IgD-negative memory B cell (primary cell): ENCODE measurements around the gene C9orf72. TPM values are rescaled to one million over a fixed set of nuclear protein-coding genes. Genes with fewer than 3 reads are reported as not detected.

ENCODE experiments used
- H3K27ac Mint-ChIP-seq, 3 donors: one replicate each; pipeline ENCODE4 v1.8.0; 2020 to 2022; ENCODE audit warnings: mild to moderate bottlenecking in 3 of 3, mixed read lengths in 3 of 3, moderate library complexity in 1 of 3
- H3K27me3 Mint-ChIP-seq: one replicate; pipeline ENCODE4 v1.8.0; 2021; ENCODE audit warnings: mixed read lengths
- H3K36me3 Mint-ChIP-seq: one replicate; pipeline ENCODE4 v1.8.0; 2020; ENCODE audit warnings: mild to moderate bottlenecking, mixed read lengths
- H3K4me1 Mint-ChIP-seq, 3 donors: one replicate each; pipeline ENCODE4 v1.8.0; 2020 to 2022; ENCODE audit warnings: mixed read lengths in 3 of 3, mild to moderate bottlenecking in 1 of 3
- H3K4me3 Mint-ChIP-seq, 4 donors: one replicate each; pipeline ENCODE4 v1.8.0; 2020 to 2022; ENCODE audit warnings: mild to moderate bottlenecking in 4 of 4, mixed read lengths in 4 of 4, moderate library complexity in 3 of 4
- H3K9me3 Mint-ChIP-seq, 3 donors: one replicate each; pipeline ENCODE4 v1.8.0; 2020 to 2021; ENCODE audit warnings: mixed read lengths in 3 of 3, mild to moderate bottlenecking in 1 of 3
- polyA plus RNA-seq: library from polyadenylated mRNA; unstranded; fragments of 300-500 nt; fragmentation: Illumina TruSeq; gene quantifications from one replicate; pipeline ENCODE4 v1.2.3, GENCODE V29; 2021

Gene C9orf72
- polyA plus RNA-seq, 1 donor from 2014 or later: 15.3 TPM

DNA sequence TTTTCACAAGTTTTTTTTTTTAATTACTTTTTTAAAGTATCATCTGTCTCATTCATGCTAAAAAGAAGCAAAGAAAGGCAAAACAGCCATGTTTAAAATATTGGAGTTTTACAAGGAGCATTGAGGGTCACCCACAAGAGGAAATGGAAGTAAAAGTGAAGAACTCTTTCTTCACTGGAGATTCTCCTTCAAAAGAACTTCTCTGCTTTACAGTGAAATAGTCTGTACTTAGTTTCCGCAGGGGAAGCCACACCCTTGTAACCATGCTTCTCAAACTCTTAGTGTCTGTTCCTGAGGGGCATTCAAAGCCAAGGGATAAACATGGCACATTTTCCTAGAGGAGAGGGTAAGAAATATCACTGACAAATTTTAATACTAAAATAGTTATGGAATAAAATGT is 8.6 kb downstream of the C9orf72 start:
- peak overlapping the region in 3 of 4 donors; percentile 23 to 73 (median 63) for H3K4me3 Mint-ChIP-seq
- peak overlapping the region; percentile 36 to 89 (median 38) for H3K27ac Mint-ChIP-seq

GRCh38 chr9:27563738-27564430 is 9.4 kb downstream of the C9orf72 start:
- Mint-ChIP-seq H3K27me3 (no peaks in the 10 kb centered on the region), H3K4me1 (peaks cover 16 to 31% (median 29%) of the 10 kb centered on the region in 3 donors), H3K36me3 (no peaks in the 10 kb centered on the region), H3K4me3 (peak overlapping the region in 3 of 4 donors; percentile 30 to 73 (median 67)), H3K9me3 (no peaks in the 10 kb centered on the region), H3K27ac (peak overlapping the region; percentile 36 to 89 (median 38))

More for the DNA sequence above, 8.6 kb downstream of the C9orf72 start:
- no peaks in the 10 kb centered on the region for H3K27me3 Mint-ChIP-seq
- no peaks in the 10 kb centered on the region for H3K36me3 Mint-ChIP-seq
- no peaks in the 10 kb centered on the region for H3K9me3 Mint-ChIP-seq
- H3K4me1 Mint-ChIP-seq: peaks cover 16 to 31% (median 29%) of the 10 kb centered on the region in 3 donors

- Mint-ChIP-seq H3K27me3 (no peaks in the 10 kb centered on the region), H3K36me3 (peaks cover 2% of the 10 kb centered on the region), H3K4me3 (peak overlapping the region in 1 of 4 donors; percentile 0), H3K27ac (no peak overlapping the region), H3K4me1 (peaks cover 15 to 28% (median 27%) of the 10 kb centered on the region in 3 donors), H3K9me3 (no peaks in the 10 kb centered on the region)
These were observed 11.6 kb downstream of the C9orf72 start for GRCh38 chr9:27561685-27562084.

DNA sequence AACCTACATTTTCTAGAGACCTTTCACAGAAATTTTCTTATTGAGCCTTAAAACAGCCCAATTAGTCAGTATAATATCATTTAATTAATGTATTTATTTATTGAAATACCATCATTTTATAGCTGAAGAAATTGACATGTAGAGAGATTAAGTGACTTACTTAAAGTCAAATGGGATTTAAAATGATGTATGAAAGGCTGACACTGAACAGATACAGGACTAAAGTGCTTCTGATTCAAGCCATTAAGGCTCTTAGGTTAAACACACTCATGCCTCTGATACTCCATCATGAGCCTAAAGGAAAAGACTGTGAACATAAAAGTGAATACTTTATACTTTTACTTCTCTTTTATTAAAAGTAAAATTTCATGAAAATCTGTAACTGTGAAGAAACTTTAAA is 12.8 kb downstream of the C9orf72 start:
- Mint-ChIP-seq H3K4me1 (peaks cover 12 to 24% (median 22%) of the 10 kb centered on the region in 3 donors), H3K27me3 (no peaks in the 10 kb centered on the region), H3K9me3 (no peaks in the 10 kb centered on the region), H3K4me3 (no peak overlapping the region), H3K36me3 (peaks cover 2% of the 10 kb centered on the region), H3K27ac (no peak overlapping the region)

DNA sequence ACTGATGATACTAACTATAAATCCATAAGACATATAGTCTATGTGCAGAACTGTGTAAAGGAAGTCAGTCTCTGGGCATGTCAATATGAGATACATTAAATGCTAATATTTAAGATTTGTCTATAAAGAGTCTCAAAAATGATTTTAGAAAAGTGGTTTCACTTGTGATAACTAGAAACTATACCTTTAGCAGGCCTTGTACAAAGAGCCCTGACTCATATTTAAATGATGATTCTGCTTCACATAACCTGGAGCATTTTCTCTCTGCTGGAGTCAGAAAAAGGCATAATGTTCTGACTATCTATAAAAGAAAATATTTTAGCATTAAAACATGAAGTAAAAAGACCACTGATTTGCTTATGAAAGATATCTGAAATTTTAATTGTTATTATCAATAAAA is 15.0 kb downstream of the C9orf72 start:
- peaks cover 6% of the 10 kb centered on the region for H3K36me3 Mint-ChIP-seq
- H3K4me1 Mint-ChIP-seq: peaks cover under 1 to 6% (median 5%) of the 10 kb centered on the region in 3 donors
- H3K27me3 Mint-ChIP-seq: no peaks in the 10 kb centered on the region
- H3K9me3 Mint-ChIP-seq: no peaks in the 10 kb centered on the region
- H3K4me3 Mint-ChIP-seq: no peak overlapping the region
- no peak overlapping the region for H3K27ac Mint-ChIP-seq

- Mint-ChIP-seq H3K4me1 (peaks cover 1 to 2% (median 2%) of the 10 kb centered on the region in 3 donors), H3K27me3 (no peaks in the 10 kb centered on the region), H3K9me3 (no peaks in the 10 kb centered on the region), H3K4me3 (no peak overlapping the region), H3K36me3 (peaks cover 6% of the 10 kb centered on the region), H3K27ac (no peak overlapping the region)
These were observed 16.8 kb downstream of the C9orf72 start for GRCh38 chr9:27556470-27556869.

GRCh38 chr9:27554712-27555111 is 18.6 kb downstream of the C9orf72 start:
- Mint-ChIP-seq H3K27me3 (no peaks in the 10 kb centered on the region), H3K4me3 (no peak overlapping the region), H3K9me3 (no peaks in the 10 kb centered on the region), H3K4me1 (peaks cover 0 to 2% (median 0%) of the 10 kb centered on the region in 3 donors), H3K36me3 (peaks cover 6% of the 10 kb centered on the region), H3K27ac (no peak overlapping the region)

DNA sequence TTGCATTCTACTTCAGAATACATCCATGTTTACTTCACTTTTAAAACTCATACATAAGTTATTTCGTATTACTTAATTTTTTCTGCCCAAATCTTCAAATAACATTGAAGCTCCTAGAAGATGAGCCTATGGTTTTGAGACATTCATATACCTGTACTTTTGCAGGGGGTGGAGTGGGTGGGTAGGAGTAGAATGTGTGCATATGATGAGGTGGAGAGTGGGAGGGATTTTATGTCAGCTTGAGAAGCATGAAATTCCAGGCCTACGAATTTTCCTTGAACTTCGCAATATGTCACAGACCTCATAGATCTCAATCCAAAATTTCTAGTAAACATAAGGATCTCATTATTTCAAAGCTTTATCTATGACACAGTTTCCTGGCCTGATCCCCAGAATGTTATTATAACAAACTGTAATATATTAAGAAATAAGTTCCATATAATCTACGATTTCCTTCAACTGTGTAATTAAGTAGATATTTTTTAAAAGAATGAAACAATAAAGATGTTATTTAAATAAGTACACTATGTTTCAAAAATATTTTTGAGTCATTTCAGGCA is 24.0 kb downstream of the C9orf72 start:
- Mint-ChIP-seq H3K4me1 (peaks cover 0 to 2% (median 0%) of the 10 kb centered on the region in 3 donors), H3K4me3 (no peak overlapping the region), H3K27me3 (no peaks in the 10 kb centered on the region), H3K36me3 (peaks cover 8% of the 10 kb centered on the region), H3K9me3 (no peaks in the 10 kb centered on the region), H3K27ac (no peak overlapping the region)

DNA sequence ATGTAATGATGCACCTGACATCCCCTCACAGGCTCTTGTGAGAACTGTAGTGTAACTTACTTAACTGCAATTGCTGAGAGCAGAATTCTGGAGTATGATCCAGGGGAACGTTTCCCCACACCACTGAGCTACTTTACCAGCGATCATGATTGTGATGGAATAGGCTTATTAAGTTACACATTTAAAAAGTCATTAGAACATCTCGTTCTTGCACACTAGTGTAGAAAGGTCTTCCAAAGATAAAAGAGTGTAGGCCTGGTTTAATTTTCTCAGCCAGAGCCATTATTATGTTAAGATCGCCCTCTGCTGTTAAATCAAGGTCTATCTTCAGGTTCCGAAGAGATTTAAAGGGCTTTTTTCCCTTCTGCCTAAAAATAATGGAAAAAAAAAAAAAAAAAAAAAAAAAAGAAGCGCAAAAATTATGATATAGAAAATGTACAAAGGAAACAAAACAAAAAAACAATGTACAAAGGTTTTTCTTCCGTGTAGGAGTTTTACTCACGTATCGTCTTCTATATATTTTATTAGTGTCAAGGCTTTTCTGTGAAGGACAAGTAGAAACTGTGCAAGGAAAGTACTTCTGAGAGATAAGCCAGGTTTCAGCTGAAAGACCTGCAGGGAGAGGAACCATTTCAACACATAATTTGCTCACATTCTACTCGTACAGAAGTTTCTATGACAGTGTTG is 25.1 kb downstream of the C9orf72 start:
- Mint-ChIP-seq H3K27me3 (no peaks in the 10 kb centered on the region), H3K27ac (no peak overlapping the region), H3K4me1 (peaks cover 0 to under 1% (median 0%) of the 10 kb centered on the region in 3 donors), H3K9me3 (no peaks in the 10 kb centered on the region), H3K36me3 (peaks cover 7% of the 10 kb centered on the region), H3K4me3 (no peak overlapping the region)

GRCh38 chr9:27545471-27545870 is 27.8 kb downstream of the C9orf72 start:
- Mint-ChIP-seq H3K36me3 (peaks cover 7% of the 10 kb centered on the region), H3K4me3 (no peak overlapping the region), H3K27me3 (no peaks in the 10 kb centered on the region), H3K27ac (no peak overlapping the region), H3K4me1 (no peaks in the 10 kb centered on the region), H3K9me3 (no peaks in the 10 kb centered on the region)

DNA sequence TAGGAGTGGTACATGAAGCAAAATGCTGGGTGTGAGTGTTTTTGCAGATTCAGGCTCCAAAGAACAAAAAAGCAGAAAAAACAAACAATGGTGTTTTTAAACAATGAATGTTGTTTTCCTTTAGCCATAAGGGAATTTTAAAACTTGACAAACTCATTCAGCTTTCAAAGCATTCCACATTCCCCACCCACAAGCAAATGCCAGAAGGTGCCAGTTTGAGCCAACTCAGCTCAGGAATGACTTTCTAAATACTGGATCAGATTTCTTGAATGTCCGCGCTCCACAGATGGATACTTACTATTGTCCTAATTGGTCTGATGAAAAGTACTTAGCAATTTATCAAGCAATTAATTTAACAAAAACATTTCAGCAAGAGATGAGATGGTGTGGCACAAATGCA is 30.8 kb downstream of the C9orf72 start:
- Mint-ChIP-seq H3K4me1 (peaks cover 0 to 3% (median 0%) of the 10 kb centered on the region in 3 donors), H3K27me3 (no peaks in the 10 kb centered on the region), H3K36me3 (peaks cover 4% of the 10 kb centered on the region), H3K4me3 (no peak overlapping the region), H3K9me3 (no peaks in the 10 kb centered on the region), H3K27ac (no peak overlapping the region)

- no peaks in the 10 kb centered on the region for H3K27me3 Mint-ChIP-seq
- peaks cover 0 to 3% (median 0%) of the 10 kb centered on the region in 3 donors for H3K4me1 Mint-ChIP-seq
- H3K27ac Mint-ChIP-seq: no peak overlapping the region
- no peaks in the 10 kb centered on the region for H3K9me3 Mint-ChIP-seq
- H3K4me3 Mint-ChIP-seq: no peak overlapping the region
- peaks cover 4% of the 10 kb centered on the region for H3K36me3 Mint-ChIP-seq
These were observed 31.5 kb downstream of the C9orf72 start for GRCh38 chr9:27541740-27542139.

DNA sequence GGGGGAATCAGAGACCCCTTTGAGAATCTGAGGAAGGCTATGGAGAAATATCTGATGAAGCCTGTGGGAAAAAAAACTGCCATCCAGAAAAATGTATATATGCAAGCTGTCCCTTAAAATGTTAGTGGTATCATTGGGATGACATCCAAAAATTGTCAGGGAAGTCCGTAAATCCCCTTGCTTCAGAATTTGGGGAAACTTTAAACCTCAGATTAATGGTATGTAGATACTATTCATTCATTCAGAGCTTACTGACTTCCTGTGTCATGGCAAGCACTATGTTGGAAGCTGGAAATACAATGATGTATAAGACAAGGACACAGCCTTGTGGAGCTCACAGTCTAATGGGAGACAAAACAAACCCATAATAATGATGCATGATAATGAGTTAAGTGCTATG is 32.8 kb downstream of the C9orf72 start:
- H3K36me3 Mint-ChIP-seq: peaks cover 4% of the 10 kb centered on the region
- H3K9me3 Mint-ChIP-seq: no peaks in the 10 kb centered on the region

GRCh38 chr9:27539479-27540441 is 33.5 kb downstream of the C9orf72 start:
- H3K27me3 Mint-ChIP-seq: no peaks in the 10 kb centered on the region
- no peak overlapping the region for H3K27ac Mint-ChIP-seq
- no peak overlapping the region for H3K4me3 Mint-ChIP-seq
- H3K9me3 Mint-ChIP-seq: no peaks in the 10 kb centered on the region
- H3K4me1 Mint-ChIP-seq: peaks cover 0 to 9% (median 2%) of the 10 kb centered on the region in 3 donors
- H3K36me3 Mint-ChIP-seq: peaks cover 4% of the 10 kb centered on the region

More for the DNA sequence above, 32.8 kb downstream of the C9orf72 start:
- Mint-ChIP-seq H3K27ac (no peak overlapping the region), H3K27me3 (no peaks in the 10 kb centered on the region), H3K4me3 (no peak overlapping the region), H3K4me1 (peaks cover 0 to 5% (median 0%) of the 10 kb centered on the region in 3 donors)
